Hematopoietic multipotent progenitor cell (in vitro differentiated cells): Measurements from ENCODE around the gene EPB41L4A. TPM values are rescaled to one million over a fixed set of nuclear protein-coding genes. Genes with fewer than 3 reads are reported as not detected.
"Not testable (repeated sequence)": the region's sequence is repeated elsewhere in the genome, so short reads cannot be mapped to it uniquely, and the experiment has no call there.

Experiments
- DNase-seq, 3 donors: peaks; one replicate each; pipeline ENCODE4 v3.0.0-alpha.2; 2011 to 2015; ENCODE audit warnings: low read depth in 2 of 3, low spot score in 2 of 3
- total RNA-seq: library from RNA; depleted of rRNA; stranded (reverse); fragments of >200 nt; gene quantifications from one replicate; pipeline ENCODE4 v1.2.3, GENCODE V29; 2012

Gene EPB41L4A
- total RNA-seq, 1 donor: under 0.01 TPM

DNA sequence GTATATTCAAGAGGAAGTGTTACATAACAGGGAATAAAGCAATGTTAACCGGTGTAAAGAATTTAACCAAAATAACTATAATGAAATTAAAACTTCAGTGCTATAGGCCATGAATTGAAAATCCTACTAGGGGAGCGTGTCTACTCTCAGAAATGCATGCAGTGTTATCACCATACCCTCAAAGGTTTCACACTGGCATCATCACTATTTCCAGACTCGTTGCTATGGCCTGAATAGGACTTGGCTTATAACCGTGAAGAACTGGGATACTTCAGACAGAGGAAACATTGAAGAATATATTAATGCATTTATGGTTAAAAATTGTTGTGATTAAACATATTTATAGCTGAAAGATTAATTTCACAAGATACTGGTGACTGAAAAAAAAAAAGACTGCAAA, 154.9 kb downstream of the EPB41L4A start:
- DNase-seq: no peak

DNA sequence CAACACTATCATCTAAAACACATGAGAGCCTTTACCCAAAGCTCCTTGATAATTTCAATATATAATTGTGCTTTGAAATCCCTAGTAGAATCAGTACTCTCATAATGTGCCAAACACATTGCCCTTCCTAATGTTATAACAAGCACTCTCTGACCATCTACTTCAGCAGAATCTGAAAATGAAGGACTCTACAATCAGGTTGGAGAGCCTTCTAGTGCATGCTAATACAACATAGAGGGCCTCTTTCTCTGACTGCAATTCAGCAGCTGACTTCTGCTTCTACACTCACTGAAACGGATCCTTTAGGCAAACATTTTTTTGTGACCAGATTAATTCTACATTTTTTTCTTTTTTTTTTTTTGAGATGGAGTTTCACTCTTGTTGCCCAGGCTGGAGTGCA, 155.6 kb downstream of the EPB41L4A start:
- DNase-seq: no peak

DNA sequence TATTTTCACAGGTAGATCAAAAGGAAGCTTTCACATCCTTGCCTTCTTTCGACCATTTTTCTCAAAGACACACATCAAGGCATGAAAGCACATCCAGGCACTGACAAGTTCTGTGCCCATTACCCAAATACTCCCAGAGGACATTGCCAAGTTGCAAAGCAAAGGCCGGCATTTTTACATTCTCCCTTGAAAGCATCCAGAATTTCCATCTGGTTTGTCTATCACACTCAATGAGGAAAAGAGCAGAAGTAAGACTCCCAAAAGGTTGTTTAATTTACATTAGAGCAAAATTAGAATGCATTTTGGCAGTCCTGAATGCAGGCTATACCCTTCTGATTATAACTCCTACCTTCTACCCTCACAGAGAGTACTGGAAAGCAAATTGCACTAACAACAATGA, 160.5 kb downstream of the EPB41L4A start:
- DNase-seq: no peak

DNA sequence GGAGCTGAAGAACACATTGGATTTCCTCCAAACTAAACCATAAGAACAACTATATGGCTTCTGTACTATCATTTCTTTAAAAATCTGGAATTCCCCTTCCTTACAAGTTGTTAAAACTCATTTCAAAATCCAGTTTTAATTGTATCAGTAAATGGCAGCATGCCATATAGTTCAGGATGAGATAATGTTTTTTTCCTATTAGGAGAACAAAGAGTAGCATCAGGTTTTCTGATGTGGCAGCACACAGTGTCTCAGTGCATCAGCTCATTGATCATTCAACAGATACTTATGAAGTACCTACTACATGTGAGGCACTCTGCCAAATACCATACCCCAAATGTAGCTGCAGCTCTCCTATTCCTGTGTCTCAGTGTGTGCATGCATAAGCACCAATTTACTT, 161.1 kb downstream of the EPB41L4A start:
- no peak for DNase-seq

DNA sequence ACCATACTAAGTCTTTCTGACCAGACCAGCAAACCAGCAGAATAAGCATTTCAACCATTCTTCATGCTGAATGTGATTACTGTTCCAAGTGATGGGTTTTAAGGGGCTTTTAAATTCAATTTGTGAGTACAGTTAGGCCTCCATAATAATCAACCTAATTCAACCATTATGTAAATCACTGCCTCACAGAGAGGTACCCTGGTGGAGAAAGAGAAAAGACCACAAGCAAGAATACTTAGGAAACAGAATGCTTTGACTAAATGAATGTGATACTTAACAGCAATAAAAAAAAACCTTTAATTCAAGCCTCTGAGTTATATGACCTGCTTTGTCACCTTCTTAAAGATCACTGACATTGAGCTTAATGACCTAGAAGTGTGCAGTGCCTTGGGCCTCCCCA, 162.1 kb downstream of the EPB41L4A start:
- no peak for DNase-seq

DNA sequence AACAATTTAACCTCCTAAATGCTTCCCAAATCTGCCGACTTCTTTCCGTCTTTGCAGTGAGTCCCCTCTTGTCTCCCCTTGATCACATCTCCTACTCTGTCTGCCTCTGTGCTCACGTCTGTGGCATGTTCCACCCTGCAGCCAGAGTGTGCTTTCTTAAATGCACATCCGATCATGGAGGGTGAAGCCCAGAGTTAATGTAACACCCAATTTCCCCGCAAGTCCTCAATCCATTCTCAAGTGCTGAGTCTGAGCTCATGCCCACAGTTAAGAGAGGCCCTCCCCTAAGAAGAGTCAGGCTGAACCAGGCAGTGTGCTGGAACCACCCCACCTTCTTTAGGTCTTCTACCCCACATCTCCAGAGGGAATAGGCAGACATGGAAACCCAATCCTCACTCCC, 164.8 kb downstream of the EPB41L4A start:
- no peak for DNase-seq

DNA sequence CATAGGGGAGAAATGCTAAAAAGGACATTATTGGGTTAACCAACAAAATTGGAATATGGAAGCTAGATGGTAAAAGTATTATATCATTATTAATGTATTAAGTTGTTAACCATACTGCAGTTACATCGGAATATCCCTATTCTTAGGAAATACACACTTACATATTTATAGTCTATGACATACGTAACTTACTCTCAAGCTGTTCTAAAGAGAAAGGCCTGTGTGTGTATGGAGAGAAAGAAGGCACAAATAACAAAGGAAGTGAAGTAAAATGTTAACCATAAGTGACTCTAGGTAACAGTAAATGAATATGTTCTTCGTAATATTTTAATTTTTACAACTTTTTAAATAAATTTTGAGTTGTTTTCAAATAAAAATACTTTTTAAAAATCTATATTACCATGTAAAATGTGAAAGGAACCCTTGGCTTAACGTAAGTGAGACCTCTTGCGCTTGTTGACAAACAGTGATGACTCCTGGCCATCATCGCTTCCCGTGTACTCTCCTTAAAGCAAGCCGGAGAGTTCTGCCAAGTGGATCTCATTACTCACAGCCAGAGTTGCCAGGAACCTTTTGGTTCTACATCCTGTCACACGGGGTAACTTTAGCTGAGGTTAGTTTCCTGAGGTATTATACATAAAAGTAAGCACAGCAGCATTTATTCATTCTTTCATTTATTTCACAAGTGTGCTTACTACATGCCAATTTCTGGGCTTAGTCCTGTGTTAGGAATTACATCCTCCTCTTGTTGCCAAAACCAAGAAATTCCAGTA, 165.4 kb downstream of the EPB41L4A start:
- DNase-seq: no peak

DNA sequence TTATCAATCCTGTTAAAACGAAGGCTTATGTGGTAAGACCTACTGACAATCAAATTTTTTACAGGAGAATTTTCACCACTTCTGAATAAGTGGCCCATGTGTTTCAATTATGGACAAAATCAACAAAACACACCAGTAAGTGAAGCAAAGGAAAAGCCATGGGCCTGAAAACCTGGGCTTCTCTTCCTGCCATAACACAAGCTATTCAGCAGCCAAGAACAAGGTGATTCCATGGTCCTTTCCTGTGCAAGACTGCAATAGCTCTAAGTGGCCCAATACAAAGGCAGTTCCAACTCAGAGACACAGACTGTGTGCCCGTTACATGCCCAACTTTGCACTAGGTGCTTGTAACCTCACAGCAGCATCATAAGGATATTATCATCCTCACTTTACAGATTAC, 168.5 kb downstream of the EPB41L4A start:
- no peak for DNase-seq

DNA sequence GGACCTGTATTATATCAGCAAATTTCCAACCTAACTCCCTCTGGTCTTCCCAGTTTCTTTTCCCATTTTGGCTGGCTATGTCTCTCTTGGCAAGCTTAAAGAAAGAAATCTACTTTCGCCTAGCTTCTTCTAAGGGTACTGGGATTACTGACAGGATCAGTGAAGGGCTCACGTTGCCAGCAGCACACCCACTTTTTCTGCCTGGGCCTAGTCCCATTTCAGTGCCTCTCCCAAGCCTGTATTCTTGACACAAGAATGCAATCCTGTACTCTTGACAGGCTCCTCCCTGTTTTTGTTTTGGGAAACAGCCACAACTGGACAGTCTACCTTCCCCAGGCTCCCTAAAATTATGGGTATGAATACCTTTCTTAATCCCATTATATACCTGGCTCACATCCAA, 170.5 kb downstream of the EPB41L4A start:
- no peak for DNase-seq

DNA sequence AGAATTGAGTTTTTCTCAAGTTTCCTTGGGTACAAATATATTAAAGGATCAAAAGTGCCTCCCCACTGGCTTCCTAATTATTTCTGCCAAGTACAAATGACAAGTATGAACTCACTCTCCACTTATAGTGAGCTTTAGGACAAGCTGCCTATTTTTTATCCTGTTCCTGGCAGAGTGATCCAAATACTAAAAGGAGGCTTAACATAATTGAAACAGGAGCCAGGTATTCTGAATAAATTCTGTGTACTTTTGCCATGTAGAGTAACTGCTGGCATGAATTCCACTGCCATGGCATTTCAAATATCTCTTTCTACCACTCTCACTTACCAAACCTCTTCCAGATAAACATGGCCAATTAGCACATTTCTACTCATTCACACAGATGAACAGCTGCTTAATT, 171.1 kb downstream of the EPB41L4A start:
- no peak for DNase-seq

DNA sequence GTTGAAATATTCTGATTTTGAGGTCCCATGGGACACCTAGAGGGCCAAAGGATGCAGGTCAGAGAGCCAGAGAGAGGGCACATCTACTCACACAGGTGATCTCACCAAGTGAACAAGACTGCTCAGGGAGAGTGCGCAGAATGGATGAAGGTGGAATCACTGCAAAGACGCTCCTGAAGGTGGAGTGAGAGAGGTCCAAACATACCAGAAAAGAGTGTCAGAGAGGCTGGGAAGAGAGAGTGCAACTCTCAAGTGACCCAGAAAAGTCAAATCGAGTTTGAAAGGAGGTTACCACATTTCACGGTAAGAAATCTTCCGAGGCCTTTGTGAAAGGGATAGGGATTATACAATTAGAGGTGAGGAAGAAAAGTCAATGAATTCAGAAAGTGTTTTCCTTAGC, 173.4 kb downstream of the EPB41L4A start:
- no peak for DNase-seq

DNA sequence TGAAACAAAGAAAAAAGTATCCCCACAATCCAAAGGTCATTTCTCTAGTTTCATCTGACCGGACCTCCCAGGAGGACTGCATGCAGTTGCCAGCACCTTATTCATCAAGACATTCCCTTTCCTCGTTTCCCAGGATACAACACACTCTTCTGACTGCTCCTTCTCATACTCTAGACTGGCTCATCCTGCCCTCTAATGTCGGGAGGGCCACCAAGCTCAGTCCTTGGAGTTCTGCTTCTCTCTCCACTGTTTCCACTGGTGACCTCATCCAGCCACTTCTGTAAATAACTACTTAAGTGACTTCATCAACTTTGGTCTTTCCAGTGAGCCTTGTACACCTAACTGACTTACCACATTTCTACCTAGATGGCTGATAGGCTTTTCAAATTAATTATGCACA, 179.1 kb downstream of the EPB41L4A start:
- DNase-seq: no peak

DNA sequence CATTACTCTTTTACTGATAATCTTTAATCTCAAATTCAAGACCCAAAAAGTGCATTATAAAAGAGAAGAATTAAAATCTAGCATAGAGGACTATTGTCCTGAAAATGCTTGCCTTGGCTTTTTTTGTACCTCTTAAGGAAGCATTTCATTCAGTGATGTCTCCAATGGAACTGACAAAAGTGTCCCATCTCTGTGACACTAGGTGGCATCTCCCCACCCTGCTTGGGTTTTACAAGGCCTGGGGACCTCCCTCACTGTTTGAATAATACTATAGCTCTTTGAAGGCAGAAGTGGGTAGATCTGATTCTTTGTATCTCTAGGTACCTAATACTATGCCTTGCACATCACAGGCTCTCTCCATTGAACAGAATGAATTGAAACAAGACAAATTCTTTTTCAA, 180.6 kb downstream of the EPB41L4A start:
- DNase-seq: no peak

DNA sequence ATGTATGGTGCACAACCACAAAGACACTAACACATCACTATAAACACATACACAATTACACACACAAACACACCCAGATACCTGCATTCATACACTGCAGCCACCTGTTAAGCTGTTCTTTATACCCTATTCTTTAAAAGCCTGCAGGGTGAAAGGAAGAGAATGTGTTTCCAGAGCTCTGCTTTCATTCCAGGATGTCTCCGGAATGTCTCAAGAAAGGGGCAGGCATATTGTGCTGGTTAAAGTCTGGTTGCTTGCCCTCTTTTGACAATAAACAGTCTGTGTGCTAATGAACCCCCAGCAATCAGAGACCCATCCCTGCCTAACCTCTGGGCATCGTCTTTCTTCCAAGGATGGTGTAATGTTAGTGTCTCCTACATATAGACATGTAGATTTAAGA, 181.6 kb downstream of the EPB41L4A start:
- DNase-seq: no peak

DNA sequence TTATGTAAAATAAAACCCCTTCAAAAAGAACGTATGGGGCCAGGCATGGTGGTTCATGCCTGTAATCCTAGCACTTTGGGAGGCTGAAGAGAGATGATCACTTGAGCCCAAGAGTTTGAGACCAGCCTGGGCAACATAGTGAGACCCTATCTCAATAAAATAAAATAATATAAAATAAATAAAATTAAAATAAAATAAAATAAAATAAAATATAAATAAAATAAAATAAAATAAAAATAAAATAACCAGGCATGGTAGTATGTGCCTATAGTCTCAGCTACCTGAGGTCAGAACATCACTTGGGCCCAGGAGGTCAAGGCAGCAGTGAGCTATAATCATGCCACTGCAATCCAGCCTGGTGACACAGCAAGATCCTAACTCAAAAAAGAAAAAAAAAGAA, 185.1 kb downstream of the EPB41L4A start:
- DNase-seq: no peak

DNA sequence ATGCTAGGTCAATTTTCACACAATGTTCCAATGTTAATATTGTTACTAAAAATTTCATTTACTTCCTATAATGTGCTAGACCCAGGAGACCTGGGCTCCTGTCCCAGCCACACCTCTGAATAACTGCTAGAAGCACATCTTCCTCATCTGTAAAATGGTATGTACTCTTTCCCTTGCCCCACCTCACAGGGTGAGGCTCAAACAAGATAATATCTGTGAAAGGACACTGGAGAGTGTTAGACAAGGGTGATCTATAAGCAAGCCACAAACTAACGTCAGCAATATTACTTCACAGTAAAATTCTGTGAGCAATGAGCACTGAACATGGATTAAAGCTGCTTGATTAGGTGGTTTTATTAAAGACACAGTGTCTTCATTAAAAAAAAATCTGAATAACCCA, 186.4 kb downstream of the EPB41L4A start:
- no peak for DNase-seq

DNA sequence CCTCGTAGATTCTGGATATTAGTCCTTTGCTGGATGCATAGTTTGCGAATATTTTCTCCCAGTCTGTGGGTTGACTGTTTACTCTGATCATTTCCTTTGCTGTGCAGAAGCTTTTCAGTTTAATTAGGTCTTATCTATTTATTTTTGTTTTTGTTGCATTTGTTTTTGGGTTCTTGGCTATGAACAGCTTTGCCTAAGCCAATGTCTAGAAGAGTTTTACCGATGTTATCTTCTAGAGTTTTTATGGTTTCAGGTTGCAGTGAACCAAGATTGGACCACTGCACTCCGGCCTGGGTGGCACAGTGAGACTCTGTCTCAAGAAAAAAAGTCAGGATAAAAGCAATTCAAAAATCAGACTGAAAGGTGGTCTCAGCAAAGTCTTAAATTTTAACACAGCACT, 188.5 kb downstream of the EPB41L4A start:
- no peak for DNase-seq

DNA sequence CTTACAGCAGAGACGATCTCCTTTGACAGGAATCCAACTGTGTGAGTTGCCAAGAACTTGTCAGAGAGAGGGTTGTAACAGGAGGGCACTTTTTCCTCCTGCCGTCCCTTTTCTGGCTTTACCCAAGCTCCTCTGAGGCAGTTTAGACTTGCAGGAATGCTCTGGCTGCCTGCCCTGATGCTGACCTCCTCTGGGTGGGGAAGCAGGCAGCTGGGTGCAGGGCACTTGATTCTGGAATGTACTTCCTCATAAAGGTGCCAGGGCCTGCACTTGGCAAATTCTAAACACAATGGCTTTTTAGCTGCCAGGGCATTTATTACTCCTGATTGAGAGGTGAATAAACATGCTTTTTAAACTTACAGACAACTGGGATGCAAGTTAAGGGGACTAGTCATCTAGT, 190.4 kb downstream of the EPB41L4A start:
- DNase-seq: no peak

DNA sequence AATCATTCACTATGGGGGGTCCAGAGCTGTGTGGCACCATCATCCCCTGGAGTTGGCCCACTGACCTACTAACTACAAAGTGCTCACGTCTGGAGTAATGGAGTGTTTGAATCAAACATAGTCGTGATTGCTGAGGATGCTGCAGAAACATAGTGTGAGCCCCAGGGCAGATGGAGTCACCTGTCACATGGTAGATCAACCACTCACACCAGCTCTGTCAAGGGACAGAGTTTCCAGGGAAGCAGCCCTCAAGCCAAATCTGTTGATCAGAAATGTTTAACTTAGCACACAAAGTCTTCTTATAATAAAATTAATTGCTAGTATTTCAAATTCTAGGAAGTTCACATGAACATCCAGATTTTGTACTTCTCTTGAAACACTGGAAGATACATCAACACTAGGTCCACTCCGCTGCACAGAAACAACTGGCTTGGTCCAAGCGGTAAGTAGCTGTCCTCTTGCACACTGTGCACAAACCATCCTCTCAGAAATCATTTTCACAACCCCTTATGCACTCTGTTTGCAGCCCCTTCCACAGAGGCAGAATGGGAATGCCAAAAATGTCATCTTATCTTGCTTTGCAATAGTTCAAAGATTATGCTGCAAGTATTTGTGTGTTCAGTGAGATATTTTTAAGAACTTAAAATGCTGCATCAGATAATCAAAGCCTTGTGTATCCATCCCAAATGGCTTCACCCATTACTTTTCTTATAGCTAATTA, 191.0 kb downstream of the EPB41L4A start:
- DNase-seq: no peak

DNA sequence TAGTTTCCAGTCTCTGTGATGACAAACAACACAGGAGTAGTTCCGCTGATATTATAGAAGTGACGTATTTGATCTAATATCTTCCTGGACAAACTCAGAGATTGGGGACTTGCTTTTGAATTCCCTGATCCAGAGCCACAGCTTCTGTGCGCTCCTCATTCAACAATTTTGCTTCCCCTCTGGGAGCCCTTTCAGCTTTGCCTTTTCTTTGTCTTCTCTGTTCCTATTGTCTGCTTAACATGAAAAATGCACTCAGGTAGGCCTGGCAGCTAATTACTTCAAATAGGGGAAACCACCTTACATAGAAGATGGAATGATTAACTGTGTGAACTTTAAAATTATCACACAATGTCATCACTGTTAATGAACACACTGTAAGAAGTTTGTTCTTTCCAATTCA, 192.9 kb downstream of the EPB41L4A start:
- DNase-seq: no peak

DNA sequence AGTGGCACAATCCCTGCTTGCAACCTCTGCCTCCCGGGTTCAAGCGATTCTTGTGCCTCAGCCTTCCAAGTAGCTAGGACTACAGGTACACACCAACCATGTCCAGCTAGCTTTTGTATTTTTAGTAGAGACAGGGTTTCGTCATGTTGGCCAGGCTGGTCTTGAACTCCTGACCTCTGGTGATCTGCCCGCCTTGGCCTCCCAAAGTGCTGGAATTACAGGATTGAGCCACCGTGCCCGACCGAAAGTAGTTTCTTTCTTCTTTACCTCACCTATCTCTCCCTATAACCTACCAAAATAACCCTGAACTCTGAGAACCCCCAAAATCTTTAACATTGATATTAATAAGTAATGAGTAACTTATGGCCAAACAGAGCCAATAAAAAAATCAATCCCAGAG, 196.1 kb downstream of the EPB41L4A start:
- not testable (repeated sequence) for DNase-seq

DNA sequence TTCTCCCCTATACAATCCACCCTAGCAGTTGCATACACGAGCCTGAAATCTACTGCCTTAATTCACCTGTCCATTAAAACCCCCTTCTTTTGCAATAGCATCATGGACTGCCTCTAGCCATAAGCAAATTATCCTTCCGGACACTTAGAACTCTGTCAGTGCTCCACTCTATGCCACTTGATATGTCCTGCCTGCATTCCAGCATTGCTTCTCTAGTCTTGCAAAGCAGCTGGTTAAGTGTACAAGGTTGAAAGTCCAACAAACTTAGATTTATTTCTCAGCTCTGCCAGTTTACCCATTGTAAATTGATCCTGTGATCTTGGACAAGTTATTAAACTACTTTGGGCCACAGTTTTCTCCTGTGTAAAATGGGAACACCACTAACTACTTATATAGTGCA, 197.9 kb downstream of the EPB41L4A start:
- no peak for DNase-seq
